Muscle of arm (tissue), 12 donors: ENCODE results near the gene TRAPPC14. TPM values are rescaled to one million over a fixed set of nuclear protein-coding genes. Genes with fewer than 3 reads are reported as not detected.

Experiments
- DNase-seq: peaks from one replicate; pipeline ENCODE4 v3.0.0-alpha.2; 2013
- polyA plus RNA-seq, 12 donors: library from polyadenylated mRNA; unstranded; fragments of 120-200 nt; gene quantifications; one replicate each; pipeline ENCODE4 v1.2.1, GENCODE V29; 2013; ENCODE audit not compliant: insufficient read length in 12 of 12

TRAPPC14 gene
- polyA plus RNA-seq, 12 donors: 7.1 to 20.3 (median 9.6) TPM; not detected in 1

- peak; percentile 96 for DNase-seq
Measured at GRCh38 chr7:100126931-100127865, 31.3 kb downstream of the TRAPPC14 start, which contains the start of gene MBLAC1. MBLAC1 (plus strand) TSS chr7:100126967; CDS start chr7:100127396, 429 bp downstream.

- no peak for DNase-seq
Measured at GRCh38 chr7:100126239-100126930, 32.1 kb downstream of the TRAPPC14 start.

- no peak for DNase-seq
Measured at GRCh38 chr7:100124301-100125230, 34.0 kb downstream of the TRAPPC14 start.

- no peak for DNase-seq
Measured at GRCh38 chr7:100122568-100122967, 36.0 kb downstream of the TRAPPC14 start.

- DNase-seq: no peak
Measured at GRCh38 chr7:100122067-100122466, 36.5 kb downstream of the TRAPPC14 start.

GRCh38 chr7:100120733-100121036, 37.8 kb downstream of the TRAPPC14 start:
- no peak for DNase-seq

- peak; percentile 80 for DNase-seq
Measured at GRCh38 chr7:100119970-100120732, 38.4 kb downstream of the TRAPPC14 start.

GRCh38 chr7:100119072-100119969, 39.2 kb downstream of the TRAPPC14 start, which contains the start of the genes CNPY4 and TAF6:
CNPY4 (plus strand) TSS chr7:100119634; CDS start chr7:100119745, 111 bp downstream.
TAF6 (minus strand) TSS chr7:100119358; CDS start chr7:100114209, 5,149 bp downstream.
- DNase-seq: peak; percentile 98

GRCh38 chr7:100118388-100119071, 40.0 kb downstream of the TRAPPC14 start:
- no peak for DNase-seq

- DNase-seq: no peak
Measured at GRCh38 chr7:100115026-100115425, 43.5 kb downstream of the TRAPPC14 start.

GRCh38 chr7:100111914-100112313, 46.6 kb downstream of the TRAPPC14 start:
- DNase-seq: no peak

- no peak for DNase-seq
Measured at GRCh38 chr7:100111156-100111555, 47.4 kb downstream of the TRAPPC14 start.

- no peak for DNase-seq
Measured at GRCh38 chr7:100109521-100110163, 48.9 kb downstream of the TRAPPC14 start.

GRCh38 chr7:100107890-100108289, 50.6 kb downstream of the TRAPPC14 start:
- DNase-seq: no peak

GRCh38 chr7:100107125-100107737, 51.3 kb downstream of the TRAPPC14 start:
- DNase-seq: no peak

GRCh38 chr7:100106633-100107032, 51.9 kb downstream of the TRAPPC14 start:
- DNase-seq: no peak

- DNase-seq: no peak
Measured at GRCh38 chr7:100105534-100105933, 53.0 kb downstream of the TRAPPC14 start.
